ENCODE data around the gene GPC4. TPM values are rescaled to one million over a fixed set of nuclear protein-coding genes. Genes with fewer than 3 reads are reported as not detected.

The GPC4 gene
- total and polyA plus RNA-seq, 5 donors from 2014 or later, result not detected

GRCh38 chrX:133440797-133441163 lies 25.5 kb upstream of the GPC4 start:
- no peaks in the 10 kb centered on the region for H3K9me3 ChIP-seq (ENCODE audit: control insufficient read depth in 2 of 2, low read length in 2 of 2)
- no peaks in the 10 kb centered on the region for H3K36me3 Mint-ChIP-seq
- no peak for ATAC-seq (ENCODE audit: low read depth in 2 of 2)
- H3K27ac Mint-ChIP-seq, result no peak overlapping the region
- no peak overlapping the region for H3K4me3 ChIP-seq (ENCODE audit: low read depth, low read length)
- H3K4me1 Mint-ChIP-seq, result peaks cover 0 to 5% (median 0%) of the 10 kb centered on the region in 4 donors
- H3K4me1 ChIP-seq (ENCODE audit: control insufficient read depth, insufficient read depth, low read length, poor library complexity, severe bottlenecking), result no peaks in the 10 kb centered on the region
- no peak overlapping the region for H3K27ac ChIP-seq (ENCODE audit: insufficient read depth, low read length, poor library complexity, severe bottlenecking)
- H3K27me3 ChIP-seq (ENCODE audit: control insufficient read depth, insufficient read depth, low read length), result no peaks in the 10 kb centered on the region
- peaks cover 0 to 2% (median 0%) of the 10 kb centered on the region in 7 donors for H3K9me3 Mint-ChIP-seq
- H3K36me3 ChIP-seq (ENCODE audit: control insufficient read depth, insufficient read depth, low read length), result no peaks in the 10 kb centered on the region
- H3K27me3 Mint-ChIP-seq, result no peaks in the 10 kb centered on the region
- no peak overlapping the region for H3K4me3 Mint-ChIP-seq
- DNase-seq, result no peak

GRCh38 chrX:133440081-133440796 lies 24.9 kb upstream of the GPC4 start:
- Mint-ChIP-seq H3K4me1 (peaks cover 0 to 3% (median 0%) of the 10 kb centered on the region in 4 donors), H3K36me3 (no peaks in the 10 kb centered on the region), H3K9me3 (peaks cover 0 to 2% (median 0%) of the 10 kb centered on the region in 7 donors), H3K27me3 (no peaks in the 10 kb centered on the region), H3K27ac (no peak overlapping the region), H3K4me3 (no peak overlapping the region)
- H3K9me3 ChIP-seq (ENCODE audit: control insufficient read depth in 2 of 2, low read length in 2 of 2), result no peaks in the 10 kb centered on the region
- H3K27ac ChIP-seq (ENCODE audit: insufficient read depth, low read length, poor library complexity, severe bottlenecking), result no peak overlapping the region
- no peaks in the 10 kb centered on the region for H3K36me3 ChIP-seq (ENCODE audit: control insufficient read depth, insufficient read depth, low read length)
- H3K4me1 ChIP-seq (ENCODE audit: control insufficient read depth, insufficient read depth, low read length, poor library complexity, severe bottlenecking), result no peaks in the 10 kb centered on the region
- DNase-seq, result no peak
- no peak for ATAC-seq (ENCODE audit: low read depth in 2 of 2)
- no peaks in the 10 kb centered on the region for H3K27me3 ChIP-seq (ENCODE audit: control insufficient read depth, insufficient read depth, low read length)
- no peak overlapping the region for H3K4me3 ChIP-seq (ENCODE audit: low read depth, low read length)

GRCh38 chrX:133437766-133438165 lies 22.5 kb upstream of the GPC4 start:
- H3K4me1 ChIP-seq (ENCODE audit: control insufficient read depth, insufficient read depth, low read length, poor library complexity, severe bottlenecking), result no peaks in the 10 kb centered on the region
- no peak overlapping the region for H3K4me3 ChIP-seq (ENCODE audit: low read depth, low read length)
- no peaks in the 10 kb centered on the region for H3K36me3 ChIP-seq (ENCODE audit: control insufficient read depth, insufficient read depth, low read length)
- no peak overlapping the region for H3K27ac ChIP-seq (ENCODE audit: insufficient read depth, low read length, poor library complexity, severe bottlenecking)
- no peaks in the 10 kb centered on the region for H3K27me3 ChIP-seq (ENCODE audit: control insufficient read depth, insufficient read depth, low read length)
- H3K27ac Mint-ChIP-seq, result no peak overlapping the region
- H3K36me3 Mint-ChIP-seq, result no peaks in the 10 kb centered on the region
- no peaks in the 10 kb centered on the region for H3K27me3 Mint-ChIP-seq
- H3K4me3 Mint-ChIP-seq, result no peak overlapping the region
- no peaks in the 10 kb centered on the region for H3K9me3 ChIP-seq (ENCODE audit: control insufficient read depth in 2 of 2, low read length in 2 of 2)
- H3K4me1 Mint-ChIP-seq, result no peaks in the 10 kb centered on the region
- H3K9me3 Mint-ChIP-seq, result peaks cover 0 to 2% (median 0%) of the 10 kb centered on the region in 7 donors
- ATAC-seq (ENCODE audit: low read depth in 2 of 2) (no peak), DNase-seq (no peak)

GRCh38 chrX:133437356-133437755 lies 22.1 kb upstream of the GPC4 start:
- no peak overlapping the region for H3K27ac Mint-ChIP-seq
- H3K9me3 Mint-ChIP-seq, result peaks cover 0 to 2% (median 0%) of the 10 kb centered on the region in 7 donors
- ATAC-seq (ENCODE audit: low read depth in 2 of 2), result no peak

GRCh38 chrX:133435544-133436124 lies 20.3 kb upstream of the GPC4 start:
- H3K27ac Mint-ChIP-seq, result no peak overlapping the region
- H3K27ac ChIP-seq (ENCODE audit: insufficient read depth, low read length, poor library complexity, severe bottlenecking), result no peak overlapping the region
- H3K4me1 ChIP-seq (ENCODE audit: control insufficient read depth, insufficient read depth, low read length, poor library complexity, severe bottlenecking), result no peaks in the 10 kb centered on the region
- no peaks in the 10 kb centered on the region for H3K36me3 Mint-ChIP-seq
- no peak overlapping the region for H3K4me3 ChIP-seq (ENCODE audit: low read depth, low read length)
- no peaks in the 10 kb centered on the region for H3K9me3 ChIP-seq (ENCODE audit: control insufficient read depth in 2 of 2, low read length in 2 of 2)
- H3K27me3 Mint-ChIP-seq, result no peaks in the 10 kb centered on the region
- no peaks in the 10 kb centered on the region for H3K36me3 ChIP-seq (ENCODE audit: control insufficient read depth, insufficient read depth, low read length)
- H3K4me3 Mint-ChIP-seq, result no peak overlapping the region
- no peak for ATAC-seq (ENCODE audit: low read depth in 2 of 2)
- H3K4me1 Mint-ChIP-seq, result no peaks in the 10 kb centered on the region
- no peak for DNase-seq
- peaks cover 0 to 2% (median 0%) of the 10 kb centered on the region in 7 donors for H3K9me3 Mint-ChIP-seq
- no peaks in the 10 kb centered on the region for H3K27me3 ChIP-seq (ENCODE audit: control insufficient read depth, insufficient read depth, low read length)

More at GRCh38 chrX:133437356-133437755, 22.1 kb upstream of the GPC4 start:
- no peaks in the 10 kb centered on the region for H3K36me3 ChIP-seq (ENCODE audit: control insufficient read depth, insufficient read depth, low read length)
- no peaks in the 10 kb centered on the region for H3K36me3 Mint-ChIP-seq
- no peaks in the 10 kb centered on the region for H3K4me1 ChIP-seq (ENCODE audit: control insufficient read depth, insufficient read depth, low read length, poor library complexity, severe bottlenecking)
- DNase-seq, result no peak
- no peaks in the 10 kb centered on the region for H3K27me3 ChIP-seq (ENCODE audit: control insufficient read depth, insufficient read depth, low read length)
- H3K9me3 ChIP-seq (ENCODE audit: control insufficient read depth in 2 of 2, low read length in 2 of 2), result no peaks in the 10 kb centered on the region
- no peak overlapping the region for H3K27ac ChIP-seq (ENCODE audit: insufficient read depth, low read length, poor library complexity, severe bottlenecking)
- H3K4me3 Mint-ChIP-seq, result no peak overlapping the region
- no peak overlapping the region for H3K4me3 ChIP-seq (ENCODE audit: low read depth, low read length)
- H3K4me1 Mint-ChIP-seq, result no peaks in the 10 kb centered on the region
- no peaks in the 10 kb centered on the region for H3K27me3 Mint-ChIP-seq

- Mint-ChIP-seq H3K4me3 (no peak overlapping the region), H3K27me3 (no peaks in the 10 kb centered on the region), H3K27ac (no peak overlapping the region), H3K36me3 (no peaks in the 10 kb centered on the region), H3K9me3 (peaks cover 0 to 2% (median 0%) of the 10 kb centered on the region in 7 donors), H3K4me1 (no peaks in the 10 kb centered on the region)
- H3K27me3 ChIP-seq (ENCODE audit: control insufficient read depth, insufficient read depth, low read length), result no peaks in the 10 kb centered on the region
- no peak overlapping the region for H3K4me3 ChIP-seq (ENCODE audit: low read depth, low read length)
- H3K9me3 ChIP-seq (ENCODE audit: control insufficient read depth in 2 of 2, low read length in 2 of 2), result no peaks in the 10 kb centered on the region
- no peaks in the 10 kb centered on the region for H3K36me3 ChIP-seq (ENCODE audit: control insufficient read depth, insufficient read depth, low read length)
- no peak for DNase-seq
- no peaks in the 10 kb centered on the region for H3K4me1 ChIP-seq (ENCODE audit: control insufficient read depth, insufficient read depth, low read length, poor library complexity, severe bottlenecking)
- ATAC-seq (ENCODE audit: low read depth in 2 of 2), result no peak
- H3K27ac ChIP-seq (ENCODE audit: insufficient read depth, low read length, poor library complexity, severe bottlenecking), result no peak overlapping the region
These were observed 19.0 kb upstream of the GPC4 start for GRCh38 chrX:133434197-133434820.

- Mint-ChIP-seq H3K9me3 (peaks cover 0 to 5% (median 0%) of the 10 kb centered on the region in 7 donors), H3K4me3 (no peak overlapping the region), H3K27me3 (peaks cover 21% of the 10 kb centered on the region), H3K4me1 (no peaks in the 10 kb centered on the region), H3K27ac (no peak overlapping the region), H3K36me3 (no peaks in the 10 kb centered on the region)
- Histone ChIP-seq H3K4me1 (ENCODE audit: control insufficient read depth, insufficient read depth, low read length, poor library complexity, severe bottlenecking) (no peaks in the 10 kb centered on the region), H3K27me3 (ENCODE audit: control insufficient read depth, insufficient read depth, low read length) (peaks cover 2% of the 10 kb centered on the region), H3K9me3 (ENCODE audit: control insufficient read depth in 2 of 2, low read length in 2 of 2) (no peaks in the 10 kb centered on the region), H3K36me3 (ENCODE audit: control insufficient read depth, insufficient read depth, low read length) (no peaks in the 10 kb centered on the region), H3K4me3 (ENCODE audit: low read depth, low read length) (no peak overlapping the region), H3K27ac (ENCODE audit: insufficient read depth, low read length, poor library complexity, severe bottlenecking) (no peak overlapping the region)
- ATAC-seq (ENCODE audit: low read depth in 2 of 2) (no peak), DNase-seq (no peak)
These were observed 4.6 kb upstream of the GPC4 start for GRCh38 chrX:133419911-133420310.
